Smooth muscle cell (in vitro differentiated cells): ENCODE data around the gene GOLGA6L24. TPM values are rescaled to one million over a fixed set of nuclear protein-coding genes. Genes with fewer than 3 reads are reported as not detected.
"Not testable (repeated sequence)": the region's sequence is repeated elsewhere in the genome, so short reads cannot be mapped to it uniquely, and the experiment has no call there.

Source experiments
- DNase-seq: peaks from one replicate; lab custom pipeline; 2025; ENCODE audit not compliant: unreplicated experiment; lab: John Stamatoyannopoulos, UW
- H2AFZ ChIP-seq: fragments of 200-600 bp; sonication (generic); 2 replicates; pipeline ENCODE4 v1.6.0; 2016; ENCODE audit warnings: antibody characterized with exemption, low read depth, mild to moderate bottlenecking
- H3F3A ChIP-seq: fragments of 200-600 bp; sonication (generic); 2 replicates; pipeline ENCODE4 v1.6.0; 2017; ENCODE audit warnings: antibody characterized with exemption, low read depth
- H3K27ac ChIP-seq: fragments of 200-600 bp; sonication (generic); 2 replicates; pipeline ENCODE4 v1.5.1; 2016; ENCODE audit warnings: low read depth, mild to moderate bottlenecking
- H3K27me3 ChIP-seq: fragments of 200-600 bp; sonication (generic); 2 replicates; pipeline ENCODE4 v1.6.1; 2016; ENCODE audit warnings: low read depth, mild to moderate bottlenecking
- H3K36me3 ChIP-seq: fragments of 200-600 bp; sonication (generic); 2 replicates; pipeline ENCODE4 v1.5.1; 2016; ENCODE audit warnings: low read depth
- H3K4me1 ChIP-seq: fragments of 200-600 bp; sonication (generic); 2 replicates; pipeline ENCODE4 v1.5.1; 2016; ENCODE audit warnings: low read depth
- H3K4me2 ChIP-seq: fragments of 200-600 bp; sonication (generic); 2 replicates; pipeline ENCODE4 v1.6.0; 2016; ENCODE audit warnings: mild to moderate bottlenecking
- H3K4me3 ChIP-seq: fragments of 200-600 bp; sonication (generic); 2 replicates; pipeline ENCODE4 v1.5.1; 2016; ENCODE audit warnings: mild to moderate bottlenecking
- H3K79me2 ChIP-seq: fragments of 200-600 bp; sonication (generic); 2 replicates; pipeline ENCODE4 v1.6.0; 2016; ENCODE audit warnings: low read depth, mild to moderate bottlenecking
- H3K9ac ChIP-seq: fragments of 200-600 bp; sonication (generic); 2 replicates; pipeline ENCODE4 v1.6.0; 2016; ENCODE audit warnings: low read depth
- H3K9me3 ChIP-seq: fragments of 200-600 bp; sonication (generic); replicated peaks from 2 replicates; pipeline ENCODE4 v1.5.1; 2016; ENCODE audit warnings: low read depth
- H4K20me1 ChIP-seq: fragments of 200-600 bp; sonication (generic); 2 replicates; pipeline ENCODE4 v1.6.0; 2016; ENCODE audit warnings: low read depth
- WGBS: methylation state at CpG from one replicate; pipeline ENCODE4 v1.1.7; 2016; ENCODE audit warnings: low lambda C conversion rate; 5-methylcytosine and 5-hydroxymethylcytosine counted together
- polyA plus RNA-seq: library from polyadenylated mRNA; unstranded; fragments of >200 nt; fragmentation: Nextera tagmentation; extraction: Ambion mirVana; gene quantifications from 2 replicates; pipeline ENCODE4 v1.2.1, GENCODE V29; 2016
- small RNA-seq: library from RNA; depleted of rRNA; stranded (forward); fragments of <200 nt; gene quantifications from one replicate; pipeline ENCODE3, GENCODE V24; 2014
- total RNA-seq: library from RNA; depleted of rRNA; stranded (reverse); fragments of >200 nt; gene quantifications from 2 replicates; pipeline ENCODE4 v1.2.3, GENCODE V29; 2014

The GOLGA6L24 gene
- total and polyA plus RNA-seq, 2 experiments from 2014 or later, result not detected

DNA sequence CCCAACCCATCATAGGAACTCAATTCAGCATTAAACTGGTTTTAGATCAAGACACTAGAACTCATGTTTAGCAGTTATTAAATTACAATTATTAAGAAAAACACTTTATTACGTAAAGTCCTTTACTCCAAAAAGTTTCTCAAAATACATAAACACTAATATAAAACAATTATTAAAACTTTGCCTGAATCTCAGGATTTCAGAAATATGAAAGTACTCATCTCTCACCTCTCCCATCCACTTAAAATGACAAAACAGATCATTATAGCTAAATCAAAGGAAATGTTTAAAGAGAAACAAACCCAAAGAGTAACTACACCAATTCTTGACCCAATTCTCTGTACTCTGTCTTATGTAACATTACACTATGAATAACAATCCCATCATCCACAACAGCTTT lies 38.2 kb downstream of the GOLGA6L24 start:
- H4K20me1 ChIP-seq, H2AFZ ChIP-seq, H3K9ac ChIP-seq, H3F3A ChIP-seq, H3K27ac ChIP-seq, DNase-seq, H3K4me2 ChIP-seq, H3K36me3 ChIP-seq, H3K27me3 ChIP-seq, H3K4me3 ChIP-seq, H3K9me3 ChIP-seq, H3K4me1 ChIP-seq: not testable (repeated sequence)
- 96% methylated on average over 1 of the region's 1 CpG for WGBS
- H3K79me2 ChIP-seq, result peaks cover 15% of the 10 kb centered on the region

- H3K4me1 ChIP-seq, H3K27ac ChIP-seq, H3K36me3 ChIP-seq, H3K27me3 ChIP-seq, H3K9ac ChIP-seq, H3K4me2 ChIP-seq, H3F3A ChIP-seq, H3K9me3 ChIP-seq, H3K4me3 ChIP-seq, DNase-seq, H2AFZ ChIP-seq, H4K20me1 ChIP-seq: not testable (repeated sequence)
- 86% methylated on average over 1 of the region's 3 CpGs for WGBS
- H3K79me2 ChIP-seq, result peaks cover 15% of the 10 kb centered on the region
These were observed 39.1 kb downstream of the GOLGA6L24 start for GRCh38 chr15:28318828-28319227.

DNA sequence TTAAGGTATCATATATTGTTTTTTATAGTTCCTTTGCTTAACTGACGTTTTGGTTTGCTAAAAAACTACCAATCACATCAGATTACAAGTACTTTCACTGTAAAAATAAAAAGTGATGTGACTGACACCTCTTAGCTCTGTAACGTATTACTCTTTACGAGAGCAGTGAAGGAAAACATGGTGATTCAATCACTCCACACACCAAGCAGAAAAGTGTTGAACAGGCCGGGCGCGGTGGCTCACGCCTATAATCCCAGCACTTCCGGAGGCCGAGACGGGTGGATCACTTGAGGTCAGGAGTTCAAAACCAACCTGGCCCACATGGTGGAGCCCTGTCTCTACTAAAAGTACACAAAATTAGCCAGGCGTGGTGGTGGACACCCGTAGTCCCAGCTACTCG lies 39.8 kb downstream of the GOLGA6L24 start:
- H3K9me3 ChIP-seq, H4K20me1 ChIP-seq, H2AFZ ChIP-seq, H3K4me2 ChIP-seq, H3K4me3 ChIP-seq, H3K27ac ChIP-seq, H3K36me3 ChIP-seq, H3K27me3 ChIP-seq, H3K4me1 ChIP-seq, DNase-seq, H3K9ac ChIP-seq, H3F3A ChIP-seq: not testable (repeated sequence)
- WGBS, result 92% methylated on average over 13 of the region's 13 CpGs
- H3K79me2 ChIP-seq, result peaks cover 15% of the 10 kb centered on the region

GRCh38 chr15:28316958-28317357 lies 40.9 kb downstream of the GOLGA6L24 start:
- not testable (repeated sequence) for H3K9ac ChIP-seq, H3F3A ChIP-seq, H3K9me3 ChIP-seq, H3K36me3 ChIP-seq, DNase-seq, H3K4me3 ChIP-seq, H3K4me1 ChIP-seq, H2AFZ ChIP-seq, H3K4me2 ChIP-seq, H3K27ac ChIP-seq, H3K27me3 ChIP-seq, H4K20me1 ChIP-seq
- peaks cover 15% of the 10 kb centered on the region for H3K79me2 ChIP-seq
- WGBS, result 98% methylated on average over 7 of the region's 7 CpGs

DNA sequence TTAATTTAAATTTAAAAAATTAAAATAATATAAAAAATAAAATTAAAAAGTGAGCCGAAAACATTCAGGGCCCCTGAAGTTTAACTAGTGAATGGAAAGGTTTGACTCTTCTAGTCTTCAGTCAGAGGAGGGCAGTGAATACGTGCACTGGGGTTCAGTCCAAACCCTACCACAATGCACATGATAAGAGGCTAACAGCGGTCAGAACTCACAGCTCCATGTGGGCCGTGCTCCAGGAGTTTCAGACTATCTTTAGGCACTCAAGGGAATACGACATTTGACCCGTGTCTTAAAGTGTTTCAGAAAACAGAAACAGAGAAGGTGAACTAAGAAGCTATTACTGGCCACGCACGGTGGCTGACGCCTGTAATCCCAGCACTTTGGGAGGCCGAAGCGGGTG lies 47.4 kb downstream of the GOLGA6L24 start:
- H3K4me3 ChIP-seq, H3K4me1 ChIP-seq, H3F3A ChIP-seq, H3K36me3 ChIP-seq, H3K27ac ChIP-seq, H3K79me2 ChIP-seq, H2AFZ ChIP-seq, H3K9me3 ChIP-seq, H3K4me2 ChIP-seq, DNase-seq, H3K27me3 ChIP-seq, H4K20me1 ChIP-seq, H3K9ac ChIP-seq: not testable (repeated sequence)
- 91% methylated on average over 11 of the region's 11 CpGs for WGBS

DNA sequence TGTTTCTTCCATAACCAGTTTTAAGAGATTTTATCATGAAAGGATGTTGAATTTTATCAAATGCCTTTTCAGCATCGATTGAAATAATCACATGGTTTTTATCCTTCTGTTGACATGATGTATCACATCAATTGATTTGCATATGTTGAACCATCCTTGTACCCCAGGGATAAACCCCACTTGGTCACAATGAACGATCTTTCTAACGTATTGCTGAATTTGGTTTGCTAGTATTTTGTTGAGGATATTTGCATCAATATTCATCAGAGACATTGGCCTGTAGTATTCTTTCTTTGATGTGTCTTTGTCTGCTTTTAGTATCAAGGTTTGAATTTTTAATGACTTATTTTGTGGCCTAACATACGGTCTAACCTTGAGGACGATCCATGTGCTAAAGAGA lies 49.2 kb downstream of the GOLGA6L24 start:
- H4K20me1 ChIP-seq, H3K9ac ChIP-seq, H3K27me3 ChIP-seq, H3K79me2 ChIP-seq, H3F3A ChIP-seq, DNase-seq, H3K27ac ChIP-seq, H3K9me3 ChIP-seq, H2AFZ ChIP-seq, H3K36me3 ChIP-seq, H3K4me2 ChIP-seq, H3K4me3 ChIP-seq, H3K4me1 ChIP-seq: not testable (repeated sequence)
- WGBS, result 99% methylated on average over 5 of the region's 5 CpGs

Small RNA genes within 50 kb of the gene (small RNA-seq; reads per million reads assigned to genes)
- gene AC091304.5 (not detected), gene RN7SL238P (not detected)

Other genes starting within 250 kb of the GOLGA6L24 start
- gene HERC2, start 35.9 kb downstream of the GOLGA6L24 start, total RNA-seq, result 23.4 and 33.1 TPM in 2 replicates
- 19.9 and 30.6 TPM in 2 replicates for gene HERC2, start 35.9 kb downstream of the GOLGA6L24 start, polyA plus RNA-seq
- not detected in 2 replicates for gene GOLGA8F, start 20.6 kb upstream of the GOLGA6L24 start, total RNA-seq
- gene GOLGA8F, start 20.6 kb upstream of the GOLGA6L24 start, polyA plus RNA-seq, result not detected in 2 replicates
- 0.13 TPM in 1 of 2 replicates, not detected in the other for gene GOLGA8G, start 174.9 kb upstream of the GOLGA6L24 start, total RNA-seq
- gene GOLGA8G, start 174.9 kb upstream of the GOLGA6L24 start, polyA plus RNA-seq, result not detected in 2 replicates
- gene GOLGA6L25, start 195.5 kb upstream of the GOLGA6L24 start, total RNA-seq, result not detected in 2 replicates
- not detected in 2 replicates for gene GOLGA6L25, start 195.5 kb upstream of the GOLGA6L24 start, polyA plus RNA-seq